Body of pancreas (tissue), 4 donors: ENCODE measurements around the gene ZWILCH.
"Not testable (repeated sequence)": the region's sequence is repeated elsewhere in the genome, so short reads cannot be mapped to it uniquely, and the experiment has no call there.

Source experiments
- CTCF ChIP-seq, 7 experiments: fragments of 450-650 bp in 4 of 7; fragments of 200-600 bp in 3 of 7; sonication (generic) in 3 of 7; IDR thresholded peaks; one replicate each; pipeline ENCODE4 v1.5.1; 2016 to 2019; ENCODE audit warnings: antibody characterized with exemption in 7 of 7
- POLR2A ChIP-seq, 3 donors: fragments of 450-650 bp; IDR thresholded peaks; one replicate each; pipeline ENCODE4 v1.6.1; 2016; ENCODE audit warnings: antibody characterized with exemption in 3 of 3, mild to moderate bottlenecking in 2 of 3

DNA sequence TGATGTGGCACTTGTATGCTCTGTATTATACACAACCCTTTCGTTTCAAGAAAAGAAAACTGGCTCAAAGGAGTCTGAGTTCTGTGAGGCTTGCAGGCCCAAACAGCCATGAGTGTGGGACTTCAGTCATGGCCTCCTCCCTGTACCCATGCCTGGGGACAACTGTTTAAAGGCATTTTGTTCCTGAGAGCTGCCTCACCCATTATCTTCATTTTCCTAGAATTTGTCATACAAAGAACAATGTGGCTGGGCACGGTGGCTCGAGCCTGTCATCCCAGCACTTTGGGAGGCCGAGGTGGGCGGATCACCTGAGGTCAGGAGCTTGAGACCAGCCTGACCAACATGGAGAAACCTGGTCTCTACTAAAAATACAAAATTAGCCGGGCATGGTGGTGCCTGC, 84.3 kb downstream of the ZWILCH start:
- not testable (repeated sequence) for TF ChIP-seq CTCF, POLR2A (IDR thresholded peaks at IDR 0.05)
